Lower leg skin (tissue), 3 donors: ENCODE measurements around the gene ARHGDIA.

ENCODE experiments used
- POLR2A ChIP-seq, 2 donors: fragments of 450-650 bp; IDR thresholded peaks; one replicate each; pipeline ENCODE4 v1.6.1; 2016 to 2017; ENCODE audit warnings: antibody characterized with exemption in 2 of 2, mild to moderate bottlenecking in 1 of 2, moderate library complexity in 1 of 2
- TF ChIP-seq, protein P1 (sequence below), 3 donors: fragments of 450-650 bp; IDR thresholded peaks; one replicate each; pipeline ENCODE4 v1.5.1; 2016; ENCODE audit warnings: antibody characterized with exemption in 3 of 3, mild to moderate bottlenecking in 3 of 3, moderate library complexity in 2 of 3

DNA sequence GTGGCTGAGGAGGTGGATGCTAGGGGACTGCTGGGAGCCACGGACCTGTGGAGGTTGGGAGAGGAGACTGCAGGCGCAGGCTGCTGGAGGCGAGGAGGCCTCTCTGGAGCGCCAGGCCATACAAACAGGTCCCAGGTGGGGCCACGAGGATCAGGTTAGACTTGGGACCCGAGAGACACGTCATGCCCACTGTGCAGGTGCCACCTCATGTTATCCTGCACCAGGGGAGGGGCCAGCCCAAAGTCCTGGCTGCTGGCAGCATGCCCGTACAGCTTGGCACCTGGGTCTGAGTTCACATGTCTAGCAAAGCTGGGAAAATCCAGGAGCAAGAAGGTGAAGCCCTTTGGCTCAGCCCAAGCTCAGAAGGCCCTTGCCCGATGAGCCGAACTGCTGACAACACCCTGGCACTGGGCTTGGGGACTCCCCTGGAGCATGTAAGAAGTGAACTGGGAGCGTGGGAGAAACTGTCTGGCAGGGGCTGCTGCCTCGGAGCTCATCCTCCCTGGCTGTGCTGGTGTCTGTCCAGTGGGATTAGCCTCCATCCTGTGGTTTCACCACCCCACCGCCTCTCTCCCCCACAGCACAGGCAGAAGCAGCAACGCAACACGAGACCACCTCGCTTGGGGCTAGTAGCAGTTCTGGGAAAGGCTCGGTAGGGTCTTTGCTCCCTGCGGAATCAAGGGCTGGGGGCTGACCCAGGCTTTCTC is 5.3 kb downstream of the ARHGDIA start:
- TF ChIP-seq, protein P1, sequence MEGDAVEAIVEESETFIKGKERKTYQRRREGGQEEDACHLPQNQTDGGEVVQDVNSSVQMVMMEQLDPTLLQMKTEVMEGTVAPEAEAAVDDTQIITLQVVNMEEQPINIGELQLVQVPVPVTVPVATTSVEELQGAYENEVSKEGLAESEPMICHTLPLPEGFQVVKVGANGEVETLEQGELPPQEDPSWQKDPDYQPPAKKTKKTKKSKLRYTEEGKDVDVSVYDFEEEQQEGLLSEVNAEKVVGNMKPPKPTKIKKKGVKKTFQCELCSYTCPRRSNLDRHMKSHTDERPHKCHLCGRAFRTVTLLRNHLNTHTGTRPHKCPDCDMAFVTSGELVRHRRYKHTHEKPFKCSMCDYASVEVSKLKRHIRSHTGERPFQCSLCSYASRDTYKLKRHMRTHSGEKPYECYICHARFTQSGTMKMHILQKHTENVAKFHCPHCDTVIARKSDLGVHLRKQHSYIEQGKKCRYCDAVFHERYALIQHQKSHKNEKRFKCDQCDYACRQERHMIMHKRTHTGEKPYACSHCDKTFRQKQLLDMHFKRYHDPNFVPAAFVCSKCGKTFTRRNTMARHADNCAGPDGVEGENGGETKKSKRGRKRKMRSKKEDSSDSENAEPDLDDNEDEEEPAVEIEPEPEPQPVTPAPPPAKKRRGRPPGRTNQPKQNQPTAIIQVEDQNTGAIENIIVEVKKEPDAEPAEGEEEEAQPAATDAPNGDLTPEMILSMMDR (IDR thresholded peaks at IDR 0.05), result no peak
- TF ChIP-seq POLR2A (IDR thresholded peaks at IDR 0.05), result no peak
